NK-92 treated with Interleukin-12 subunit alpha and Interleukin-12 subunit beta, amount 100 ng/mL, for 24 hours (cell line): ENCODE data around the gene SLC22A1.
"Not testable (repeated sequence)": the region's sequence is repeated elsewhere in the genome, so short reads cannot be mapped to it uniquely, and the experiment has no call there.

Source experiments
- DNase-seq: peaks from one replicate; lab custom pipeline; 2025; lab: John Stamatoyannopoulos, UW

SLC22A1 gene

DNA sequence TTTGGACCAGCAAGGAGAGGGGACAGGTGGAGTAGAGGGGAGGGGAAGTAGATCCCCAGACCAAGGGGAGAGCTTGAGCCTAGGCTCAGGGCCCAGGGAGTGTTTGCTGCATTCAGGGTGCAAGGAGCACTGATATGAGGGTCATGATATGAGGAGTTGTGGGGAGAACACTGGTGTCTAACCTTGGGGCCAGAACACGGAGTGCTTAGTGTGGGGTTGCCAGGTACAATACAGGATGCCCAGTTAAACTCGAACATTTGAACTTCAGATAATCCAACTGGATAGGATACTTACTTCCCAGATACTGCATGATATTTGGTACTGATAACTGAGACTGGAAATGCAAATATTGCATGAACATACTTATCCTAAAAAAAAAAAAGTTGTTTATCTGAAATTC lies 2.4 kb downstream of the SLC22A1 start:
- DNase-seq, result no peak

- no peak for DNase-seq
Measured at GRCh38 chr6:160124605-160125004, 3.0 kb downstream of the SLC22A1 start.

- DNase-seq, result not testable (repeated sequence)
Measured at GRCh38 chr6:160125105-160125504, 3.5 kb downstream of the SLC22A1 start.

DNA sequence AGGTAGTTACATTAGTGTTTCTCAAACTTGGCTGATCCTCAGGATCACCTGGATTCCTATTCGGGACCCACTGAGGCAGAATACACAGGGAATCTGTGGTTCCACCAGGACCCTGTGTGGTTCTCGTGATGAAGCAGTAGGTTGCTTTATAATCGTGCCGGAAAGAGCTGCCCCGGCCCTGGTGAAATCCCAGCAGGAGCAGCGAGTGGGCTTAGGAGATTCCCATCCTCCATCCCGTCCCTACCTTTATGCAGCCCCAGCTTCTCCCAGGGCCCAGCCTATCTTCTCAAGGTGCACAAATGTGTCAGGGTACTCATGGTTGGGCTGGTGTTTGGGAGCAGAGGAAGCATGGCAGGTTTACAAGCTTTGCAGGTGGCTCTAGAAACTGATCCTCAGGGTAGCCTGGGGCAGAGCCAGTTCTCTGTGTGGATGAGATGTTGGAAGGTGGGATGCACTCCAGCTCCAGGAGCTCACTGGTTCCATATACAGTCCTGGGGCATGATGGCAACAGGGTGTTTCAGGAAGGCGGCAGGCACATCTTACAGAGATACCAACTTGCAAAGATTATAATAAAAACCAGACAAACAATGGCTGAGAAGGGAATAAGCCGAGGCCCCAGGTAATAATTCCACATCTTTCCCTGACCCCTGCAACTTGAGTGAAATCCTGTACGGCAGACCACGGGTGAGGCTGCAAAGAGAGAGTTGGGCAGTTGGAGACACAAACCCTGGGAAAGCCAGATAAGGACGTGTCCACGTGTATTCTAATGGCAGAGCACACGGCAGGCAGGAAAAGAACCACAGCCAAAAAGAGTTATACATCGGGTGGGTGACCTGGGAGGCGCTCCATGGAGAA lies 5.9 kb downstream of the SLC22A1 start:
- no peak for DNase-seq

DNA sequence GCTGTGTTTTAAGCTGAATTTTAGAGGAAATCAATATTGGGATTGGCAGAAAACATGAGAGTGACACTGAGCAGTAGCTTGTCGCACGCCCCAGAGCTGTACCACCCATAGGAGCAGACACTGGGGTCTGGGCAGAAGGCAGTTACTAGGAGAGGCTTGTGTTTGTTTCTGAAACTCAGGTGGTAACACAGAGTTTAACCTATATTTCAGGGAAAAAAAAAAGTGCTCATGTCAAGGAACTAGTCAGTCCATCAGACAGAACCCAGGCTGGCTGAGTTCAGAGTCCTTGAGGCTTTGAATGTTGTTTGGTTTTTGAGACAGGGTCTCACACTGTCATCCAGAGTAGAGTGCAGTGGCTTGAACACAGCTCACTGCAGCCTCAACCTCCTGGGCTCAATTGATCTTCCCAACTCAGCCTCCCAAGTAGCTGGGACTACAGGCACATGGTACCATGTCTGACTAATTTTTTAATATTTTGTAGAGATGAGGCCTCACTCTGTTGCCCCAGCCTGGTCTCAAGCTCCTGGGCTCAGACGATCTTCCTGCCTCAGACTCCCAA lies 6.6 kb downstream of the SLC22A1 start:
- DNase-seq, result no peak

GRCh38 chr6:160128879-160129516 lies 7.4 kb downstream of the SLC22A1 start:
- DNase-seq, result no peak

DNA sequence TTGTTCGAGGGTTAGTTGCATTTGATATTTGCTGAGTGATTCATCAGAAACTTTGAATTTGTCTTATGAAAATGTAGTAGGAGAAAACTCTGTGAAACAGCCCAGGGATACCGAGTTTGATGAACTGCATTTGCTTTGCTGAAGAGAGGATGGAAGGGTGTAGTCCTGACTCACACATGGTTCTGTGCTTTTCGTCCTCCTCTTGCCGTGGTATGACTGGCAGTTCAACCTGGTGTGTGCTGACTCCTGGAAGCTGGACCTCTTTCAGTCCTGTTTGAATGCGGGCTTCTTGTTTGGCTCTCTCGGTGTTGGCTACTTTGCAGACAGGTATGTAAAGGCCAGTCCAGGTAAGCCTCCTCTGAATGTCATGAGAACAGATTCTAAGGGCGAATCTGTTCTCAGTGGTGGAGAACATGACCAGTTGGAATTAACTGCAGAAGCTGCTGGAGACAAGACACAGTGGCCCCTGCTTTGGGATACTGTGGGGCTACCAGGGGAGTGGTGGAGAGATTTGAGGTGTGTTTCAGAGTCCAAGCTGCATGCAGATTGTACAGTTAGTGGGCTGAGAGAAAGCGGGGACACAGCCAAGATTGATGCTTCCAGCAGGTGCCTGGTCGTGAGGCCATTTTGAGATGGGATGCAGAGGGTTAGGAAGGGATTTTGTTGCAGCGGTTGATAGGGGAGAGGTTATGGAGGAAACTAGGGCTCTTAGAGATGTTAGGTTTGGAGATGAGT lies 8.4 kb downstream of the SLC22A1 start:
- no peak for DNase-seq

- DNase-seq, result no peak
Measured at GRCh38 chr6:160130729-160131484, 9.3 kb downstream of the SLC22A1 start.

GRCh38 chr6:160131636-160132296 lies 10.2 kb downstream of the SLC22A1 start:
- no peak for DNase-seq

DNA sequence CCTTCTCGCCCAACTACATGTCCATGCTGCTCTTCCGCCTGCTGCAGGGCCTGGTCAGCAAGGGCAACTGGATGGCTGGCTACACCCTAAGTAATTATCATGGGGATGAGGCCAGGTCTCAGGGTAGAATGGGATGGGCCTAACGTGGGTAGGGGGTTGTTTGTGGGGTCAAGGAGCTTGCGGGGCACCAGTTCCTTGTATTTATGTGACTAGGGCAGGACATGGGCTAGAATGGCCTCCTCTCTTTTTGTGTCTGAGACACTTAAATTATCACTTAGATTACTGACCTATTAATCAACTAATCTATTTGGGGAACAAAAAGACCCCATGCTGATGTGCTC lies 10.7 kb downstream of the SLC22A1 start:
- no peak for DNase-seq

- DNase-seq, result no peak
Measured at GRCh38 chr6:160132776-160133338, 11.2 kb downstream of the SLC22A1 start.

GRCh38 chr6:160133441-160134336 lies 12.1 kb downstream of the SLC22A1 start:
- DNase-seq, result no peak

GRCh38 chr6:160134337-160134751 lies 12.7 kb downstream of the SLC22A1 start:
- DNase-seq, result not testable (repeated sequence)

GRCh38 chr6:160134779-160135547 lies 13.3 kb downstream of the SLC22A1 start:
- DNase-seq, result no peak

DNA sequence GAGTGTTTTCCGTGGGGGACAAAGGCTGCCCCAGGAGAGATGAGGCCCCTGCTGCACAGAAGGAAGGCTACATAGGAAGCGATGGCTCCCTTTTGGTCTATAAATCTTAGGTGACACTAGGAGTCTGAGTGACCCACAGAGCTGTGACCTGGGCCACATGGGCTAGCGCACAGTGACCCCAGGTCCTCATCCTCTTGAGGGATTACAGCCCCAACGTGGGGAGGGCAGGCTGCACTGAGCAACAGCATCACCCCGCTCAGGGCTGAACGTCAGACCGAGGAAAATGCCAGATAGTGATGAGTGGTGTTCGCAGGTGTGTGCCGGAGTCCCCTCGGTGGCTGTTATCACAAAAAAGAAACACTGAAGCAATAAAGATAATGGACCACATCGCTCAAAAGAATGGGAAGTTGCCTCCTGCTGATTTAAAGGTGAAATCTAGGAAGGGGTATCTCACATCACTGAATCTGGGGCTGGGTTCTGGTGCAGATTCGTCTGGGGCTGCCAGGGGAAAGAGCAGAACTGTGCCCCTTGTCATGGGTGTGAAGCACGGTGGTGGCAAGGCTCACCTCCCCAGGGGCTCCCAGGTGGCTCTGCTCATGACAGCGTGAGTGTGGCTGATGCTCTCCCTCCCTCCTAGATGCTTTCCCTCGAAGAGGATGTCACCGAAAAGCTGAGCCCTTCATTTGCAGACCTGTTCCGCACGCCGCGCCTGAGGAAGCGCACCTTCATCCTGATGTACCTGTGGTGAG lies 14.5 kb downstream of the SLC22A1 start:
- DNase-seq, result no peak

DNA sequence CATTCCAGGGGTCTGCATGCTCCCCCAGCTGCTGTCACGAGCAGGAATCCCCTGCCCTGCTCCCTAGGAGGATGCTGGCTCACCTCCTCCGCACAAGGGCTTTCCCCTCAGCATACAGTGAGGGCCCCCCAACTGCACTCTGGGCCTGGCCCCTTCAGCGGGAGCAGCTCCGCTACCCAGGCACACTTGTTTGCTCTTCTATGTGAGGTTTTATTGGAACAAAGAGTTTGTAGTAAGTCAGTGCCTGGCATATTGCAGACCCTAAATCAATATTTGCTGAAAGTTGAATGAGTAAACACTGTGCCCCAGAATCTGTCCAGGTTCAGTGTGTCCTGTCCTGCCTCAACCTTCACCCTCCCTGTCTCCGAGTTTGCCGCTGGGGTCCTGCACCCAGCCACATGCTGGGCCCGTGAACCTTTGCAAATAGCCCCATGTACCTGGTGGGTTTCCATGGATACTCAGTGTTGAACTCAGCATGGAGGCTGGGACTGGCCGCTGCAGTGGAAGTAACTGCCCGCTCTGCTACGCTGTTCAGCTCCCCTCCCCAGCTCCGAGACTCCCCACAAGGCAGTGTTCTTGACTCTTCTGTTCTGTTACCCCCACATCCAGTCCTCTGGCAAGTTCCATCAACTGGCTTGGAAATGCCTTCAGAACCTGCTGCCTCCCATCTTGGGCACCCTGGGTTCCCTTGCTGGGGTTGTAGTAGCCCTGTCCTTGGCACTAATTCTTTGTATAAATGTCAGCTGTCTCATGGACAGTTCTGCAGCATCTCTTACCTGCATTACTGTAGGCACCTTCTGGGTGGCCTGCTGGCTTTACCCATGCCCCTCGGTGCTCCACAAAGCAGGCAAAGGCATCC lies 15.7 kb downstream of the SLC22A1 start:
- DNase-seq, result no peak
